ENCODE results near the gene JUN. TPM values are rescaled to one million over a fixed set of nuclear protein-coding genes. Genes with fewer than 3 reads are reported as not detected.

JUN gene
- polyA plus RNA-seq, 1 of the 3 experiments (the other 2 are of a cell fraction) = 66.5 TPM

- no peak for TF ChIP-seq RFX5 (IDR thresholded peaks at IDR 0.05; ENCODE audit: low read length)
- TF ChIP-seq FOXJ3 (CRISPR knock-in tag; IDR thresholded peaks at IDR 0.05) = no peak
- TF ChIP-seq POLR2AphosphoS5 (IDR thresholded peaks at IDR 0.05; ENCODE audit: low read depth, low read length) = no peak
- WGBS (ENCODE audit: low lambda C conversion rate) = 89% methylated on average over 17 of the region's 36 CpGs
- Histone ChIP-seq H3K4me3 (ENCODE audit: low read depth in 2 of 2, low read length in 1 of 2) (no peak overlapping the region), H3K27me3 (ENCODE audit: insufficient read depth) (no peaks in the 10 kb centered on the region), H3F3A (replicated peaks; ENCODE audit: insufficient read depth) (peaks cover 22% of the 10 kb centered on the region), H3K9me2 (no peaks in the 10 kb centered on the region), H3K9ac (no peak overlapping the region), H2AFZ (ENCODE audit: low read depth) (no peak overlapping the region), H3K79me2 (ENCODE audit: insufficient read depth) (no peaks in the 10 kb centered on the region), H3K4me1 (ENCODE audit: control insufficient read depth in 1 of 2, insufficient read depth in 2 of 2, low read depth in 1 of 2, low read length in 1 of 2) (peaks cover 3 to 11% of the 10 kb centered on the region in 2 experiments), H3K27ac (ENCODE audit: low read depth in 2 of 2, low read length in 1 of 2) (no peak overlapping the region), H4K20me1 (ENCODE audit: insufficient read depth) (no peaks in the 10 kb centered on the region), H3K36me3 (replicated peaks in 1 of 2; ENCODE audit: control insufficient read depth in 1 of 2, insufficient read depth in 2 of 2, low read length in 1 of 2) (no peaks in the 10 kb centered on the region), H3K9me3 (no peaks in the 10 kb centered on the region), H3K4me2 (no peak overlapping the region)
- POLR2A ChIA-PET = no interaction called here
- CTCF ChIA-PET = no interaction called here
- DNase-seq = peak; percentile 33
Observed at GRCh38 chr1:58815069-58815685, 31.3 kb upstream of the JUN start.

- TF ChIP-seq, protein P1, sequence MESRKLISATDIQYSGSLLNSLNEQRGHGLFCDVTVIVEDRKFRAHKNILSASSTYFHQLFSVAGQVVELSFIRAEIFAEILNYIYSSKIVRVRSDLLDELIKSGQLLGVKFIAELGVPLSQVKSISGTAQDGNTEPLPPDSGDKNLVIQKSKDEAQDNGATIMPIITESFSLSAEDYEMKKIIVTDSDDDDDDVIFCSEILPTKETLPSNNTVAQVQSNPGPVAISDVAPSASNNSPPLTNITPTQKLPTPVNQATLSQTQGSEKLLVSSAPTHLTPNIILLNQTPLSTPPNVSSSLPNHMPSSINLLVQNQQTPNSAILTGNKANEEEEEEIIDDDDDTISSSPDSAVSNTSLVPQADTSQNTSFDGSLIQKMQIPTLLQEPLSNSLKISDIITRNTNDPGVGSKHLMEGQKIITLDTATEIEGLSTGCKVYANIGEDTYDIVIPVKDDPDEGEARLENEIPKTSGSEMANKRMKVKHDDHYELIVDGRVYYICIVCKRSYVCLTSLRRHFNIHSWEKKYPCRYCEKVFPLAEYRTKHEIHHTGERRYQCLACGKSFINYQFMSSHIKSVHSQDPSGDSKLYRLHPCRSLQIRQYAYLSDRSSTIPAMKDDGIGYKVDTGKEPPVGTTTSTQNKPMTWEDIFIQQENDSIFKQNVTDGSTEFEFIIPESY (IDR thresholded peaks at IDR 0.05; ENCODE audit: borderline replicate concordance, low read depth) = no peak
- no peak for TF ChIP-seq ELF1 (IDR thresholded peaks at IDR 0.05)
- TF ChIP-seq FOSL2 (IDR thresholded peaks at IDR 0.05; ENCODE audit: borderline replicate concordance, low read depth) = no peak
- TF ChIP-seq MEF2A (IDR thresholded peaks at IDR 0.05; ENCODE audit: borderline replicate concordance, low read depth) = no peak
- TF ChIP-seq CHD2 (IDR thresholded peaks at IDR 0.05; ENCODE audit: low read length, partially characterized antibody) = no peak
- no peak for TF ChIP-seq PBX3 (IDR thresholded peaks at IDR 0.05)
- TF ChIP-seq GATA2 (CRISPR knock-in tag; IDR thresholded peaks at IDR 0.05) = no peak
- no peak for TF ChIP-seq SMC3 (IDR thresholded peaks at IDR 0.05; ENCODE audit: low read depth, low read length)
- TF ChIP-seq, protein P2, sequence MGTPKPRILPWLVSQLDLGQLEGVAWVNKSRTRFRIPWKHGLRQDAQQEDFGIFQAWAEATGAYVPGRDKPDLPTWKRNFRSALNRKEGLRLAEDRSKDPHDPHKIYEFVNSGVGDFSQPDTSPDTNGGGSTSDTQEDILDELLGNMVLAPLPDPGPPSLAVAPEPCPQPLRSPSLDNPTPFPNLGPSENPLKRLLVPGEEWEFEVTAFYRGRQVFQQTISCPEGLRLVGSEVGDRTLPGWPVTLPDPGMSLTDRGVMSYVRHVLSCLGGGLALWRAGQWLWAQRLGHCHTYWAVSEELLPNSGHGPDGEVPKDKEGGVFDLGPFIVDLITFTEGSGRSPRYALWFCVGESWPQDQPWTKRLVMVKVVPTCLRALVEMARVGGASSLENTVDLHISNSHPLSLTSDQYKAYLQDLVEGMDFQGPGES (IDR thresholded peaks at IDR 0.05; ENCODE audit: low read depth, low read length) = no peak
- no peak for TF ChIP-seq RCOR1 (IDR thresholded peaks at IDR 0.05; ENCODE audit: low read length)
- no peak for TF ChIP-seq SIN3A (IDR thresholded peaks at IDR 0.05; ENCODE audit: borderline replicate concordance, low read depth, low read length)
- no peak for TF ChIP-seq NFIC (IDR thresholded peaks at IDR 0.05; ENCODE audit: borderline replicate concordance)
- H3K4me2 ChIP-seq = no peak overlapping the region
Observed at GRCh38 chr1:58814251-58815068, 30.6 kb upstream of the JUN start.

More at GRCh38 chr1:58814251-58815068, 30.6 kb upstream of the JUN start:
- 94% methylated on average over 35 of the region's 45 CpGs for WGBS (ENCODE audit: low lambda C conversion rate)
- Histone ChIP-seq H3K9me2 (no peaks in the 10 kb centered on the region), H3K4me3 (ENCODE audit: low read depth in 2 of 2, low read length in 1 of 2) (no peak overlapping the region), H3F3A (replicated peaks; ENCODE audit: insufficient read depth) (peaks cover 22% of the 10 kb centered on the region), H3K4me1 (ENCODE audit: control insufficient read depth in 1 of 2, insufficient read depth in 2 of 2, low read depth in 1 of 2, low read length in 1 of 2) (peaks cover 3 to 11% of the 10 kb centered on the region in 2 experiments), H2AFZ (ENCODE audit: low read depth) (no peak overlapping the region), H3K36me3 (replicated peaks in 1 of 2; ENCODE audit: control insufficient read depth in 1 of 2, insufficient read depth in 2 of 2, low read length in 1 of 2) (no peaks in the 10 kb centered on the region), H3K27ac (ENCODE audit: low read depth in 2 of 2, low read length in 1 of 2) (no peak overlapping the region), H3K9me3 (no peaks in the 10 kb centered on the region), H3K79me2 (ENCODE audit: insufficient read depth) (no peaks in the 10 kb centered on the region), H3K9ac (no peak overlapping the region), H3K27me3 (ENCODE audit: insufficient read depth) (no peaks in the 10 kb centered on the region), H4K20me1 (ENCODE audit: insufficient read depth) (no peaks in the 10 kb centered on the region)
- DNase-seq = no peak
- POLR2A ChIA-PET = no interaction called here
- CTCF ChIA-PET = interaction anchor here (0.6 kb wide), 1 partner anchor 945 kb away, joined by 4 read pairs; no protein-coding TSS in a partner anchor

All from SK-N-SH (cell line).